Glomerular endothelial cell (primary cell): ENCODE data around the gene COL6A2. TPM values are rescaled to one million over a fixed set of nuclear protein-coding genes. Genes with fewer than 3 reads are reported as not detected.
"Not testable (repeated sequence)": the region's sequence is repeated elsewhere in the genome, so short reads cannot be mapped to it uniquely, and the experiment has no call there.

Source experiments
- DNase-seq: peaks from one replicate; pipeline ENCODE4 v3.0.0-alpha.2; 2011; ENCODE audit warnings: low read depth, low spot score; ENCODE audit errors: extremely low read depth
- total RNA-seq: library from RNA; depleted of rRNA; stranded (reverse); fragments of >200 nt; gene quantifications from 2 replicates; pipeline ENCODE4 v1.2.3, GENCODE V29; 2015

The COL6A2 gene
- total RNA-seq, 1 donor from 2014 or later = 110 TPM

DNA sequence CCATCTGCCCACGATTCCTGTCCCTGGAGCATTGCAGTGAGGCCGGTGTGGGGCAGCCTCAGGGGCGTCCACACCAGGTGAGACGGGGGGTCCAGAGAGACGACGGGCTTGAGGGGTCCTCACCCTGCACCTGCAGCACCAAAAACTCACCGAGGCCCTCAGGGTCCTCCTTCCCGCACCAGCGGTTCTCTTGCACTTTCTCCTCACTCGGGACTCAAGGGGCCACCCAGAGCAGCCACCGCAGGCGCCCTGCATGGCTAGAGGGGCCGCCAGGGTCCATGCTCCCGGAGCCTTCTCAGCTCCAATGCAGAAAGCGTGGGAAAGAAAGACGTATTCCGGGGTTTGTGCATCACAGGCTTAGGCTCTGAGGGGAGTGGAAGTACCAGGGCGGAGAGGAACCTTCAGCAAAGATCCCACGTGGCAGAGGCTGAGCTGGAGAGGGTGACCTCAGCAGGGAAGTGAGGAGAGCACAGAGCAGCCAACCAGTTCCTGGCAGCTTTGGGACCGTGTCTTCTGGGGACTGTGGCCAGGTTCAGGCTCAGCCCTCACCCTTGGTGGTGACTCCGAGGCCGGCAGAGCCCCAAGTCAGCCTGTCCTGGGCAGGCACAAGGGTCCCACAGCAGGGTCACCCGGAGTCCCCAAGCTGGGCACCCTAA lies 19.5 kb upstream of the COL6A2 start:
- DNase-seq = no peak

DNA sequence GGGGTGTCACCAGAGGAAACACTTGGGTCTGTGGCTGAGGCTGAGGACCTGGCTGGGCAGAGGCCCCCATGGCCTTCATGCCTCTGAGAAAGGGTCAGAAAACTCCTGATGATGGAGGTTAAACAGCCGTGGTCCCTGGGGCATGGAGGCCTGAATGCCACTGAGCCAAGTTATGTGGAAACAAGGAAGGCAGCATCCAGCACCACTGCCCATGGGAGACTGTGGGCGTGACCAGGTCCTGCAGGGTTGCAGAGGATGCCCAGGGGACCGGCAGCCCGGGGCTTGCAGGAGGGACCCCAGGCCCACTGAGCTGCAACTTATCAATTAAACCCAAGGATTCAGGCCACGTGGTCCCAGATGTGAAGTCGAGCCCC lies 18.9 kb upstream of the COL6A2 start:
- no peak for DNase-seq

- no peak for DNase-seq
Observed at GRCh38 chr21:46079352-46080170, 18.4 kb upstream of the COL6A2 start.

DNA sequence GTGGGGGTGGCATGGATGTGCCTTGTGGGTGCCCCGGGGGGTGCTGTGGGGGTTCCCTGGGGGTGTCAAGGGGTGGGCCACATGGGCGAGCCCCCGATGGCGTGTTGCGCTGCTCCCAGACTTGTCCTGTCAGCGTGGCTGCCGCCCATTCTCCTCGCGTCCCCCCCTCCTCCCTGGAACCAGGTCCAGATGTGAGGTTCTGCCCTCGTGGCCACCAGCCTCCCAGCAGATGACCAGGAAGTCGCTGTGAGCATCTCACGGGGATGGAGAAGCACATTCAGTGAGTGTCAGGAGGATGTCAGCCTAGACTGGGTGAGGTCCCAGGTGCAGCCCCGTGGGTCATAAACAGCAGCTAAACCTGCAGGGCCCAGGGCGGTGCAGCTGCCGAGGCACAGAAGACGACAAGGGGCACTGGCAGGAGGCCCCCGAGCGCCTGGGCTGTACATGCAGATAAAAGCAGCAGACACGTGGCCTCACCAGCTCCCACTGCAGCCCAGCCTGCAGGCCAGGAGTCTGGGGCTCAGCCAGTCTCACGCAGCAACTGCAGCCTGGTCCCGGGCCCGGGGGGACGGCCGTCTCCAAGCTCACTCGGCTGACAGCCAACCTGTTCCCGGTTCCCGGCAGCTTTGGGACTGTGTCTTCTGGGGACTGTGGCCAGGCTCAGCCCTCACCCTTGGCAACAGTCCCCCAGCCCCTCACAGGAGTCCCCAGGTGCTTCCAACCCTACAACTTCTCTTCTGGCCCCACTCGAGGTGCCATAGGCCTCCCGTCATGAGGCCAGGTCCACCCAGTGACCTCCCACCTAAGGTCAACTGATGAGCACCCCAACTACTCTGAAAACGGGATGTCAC lies 17.5 kb upstream of the COL6A2 start:
- DNase-seq = no peak

GRCh38 chr21:46081022-46081861 lies 16.7 kb upstream of the COL6A2 start:
- DNase-seq = no peak

DNA sequence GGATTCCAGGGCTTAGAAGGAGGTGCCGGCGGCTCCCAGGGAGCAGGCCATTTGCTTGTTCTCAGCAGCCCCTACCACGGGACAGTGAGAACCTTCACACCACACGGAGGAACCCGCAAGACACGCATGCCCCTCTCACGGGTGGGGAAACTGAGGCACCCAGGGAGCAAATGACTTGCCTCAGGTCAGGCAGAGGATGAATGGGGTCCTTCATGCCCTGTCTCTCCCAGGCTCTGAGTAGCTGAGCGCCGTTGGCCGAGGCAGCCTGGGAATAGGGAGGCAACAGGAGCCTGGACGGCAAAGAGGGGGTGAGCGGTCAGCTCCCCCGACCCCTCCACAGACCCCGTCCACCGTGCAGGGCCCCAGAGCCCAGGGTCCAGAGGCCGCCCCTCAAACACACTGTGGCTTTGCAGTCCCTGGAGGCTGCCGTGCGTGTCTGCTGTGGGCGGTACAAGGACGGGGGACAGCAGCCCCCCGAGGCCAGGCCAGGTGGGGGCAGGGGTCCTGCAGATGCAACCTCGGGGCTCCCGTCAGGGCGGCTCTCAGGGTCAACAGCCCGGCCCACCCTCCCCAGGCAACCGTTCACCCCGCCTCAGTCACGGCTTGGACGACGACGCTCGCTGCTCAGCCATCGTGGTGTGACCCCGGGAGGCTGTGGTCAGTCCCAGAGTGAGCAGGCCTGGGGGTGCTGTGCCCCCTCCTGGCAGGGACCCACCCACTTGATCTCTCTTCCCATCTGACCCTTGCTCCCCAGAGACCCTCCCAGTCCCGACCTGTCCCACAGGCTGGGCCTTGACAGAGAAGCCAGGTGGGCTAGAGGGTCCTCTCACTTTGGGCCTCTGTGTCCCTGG lies 15.8 kb upstream of the COL6A2 start:
- no peak for DNase-seq

DNA sequence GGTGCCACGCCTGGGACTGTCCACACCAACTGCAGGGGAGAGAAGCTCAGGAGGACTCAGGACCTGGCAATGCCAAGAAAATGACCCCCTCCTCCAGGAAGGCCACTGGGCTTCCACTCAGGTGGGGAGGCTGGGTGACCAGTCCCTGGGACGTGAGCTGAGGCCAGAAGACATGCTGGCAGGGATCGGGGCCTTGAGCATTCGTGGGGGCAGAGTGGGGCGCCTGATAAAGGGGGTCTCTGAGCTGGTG lies 15.3 kb upstream of the COL6A2 start:
- no peak for DNase-seq

GRCh38 chr21:46082963-46083790 lies 14.7 kb upstream of the COL6A2 start:
- DNase-seq = no peak

- no peak for DNase-seq
Observed at GRCh38 chr21:46083791-46084561, 13.9 kb upstream of the COL6A2 start.

GRCh38 chr21:46084709-46085108 lies 13.2 kb upstream of the COL6A2 start:
- no peak for DNase-seq

- DNase-seq = not testable (repeated sequence)
Observed at GRCh38 chr21:46085259-46085658, 12.7 kb upstream of the COL6A2 start.

DNA sequence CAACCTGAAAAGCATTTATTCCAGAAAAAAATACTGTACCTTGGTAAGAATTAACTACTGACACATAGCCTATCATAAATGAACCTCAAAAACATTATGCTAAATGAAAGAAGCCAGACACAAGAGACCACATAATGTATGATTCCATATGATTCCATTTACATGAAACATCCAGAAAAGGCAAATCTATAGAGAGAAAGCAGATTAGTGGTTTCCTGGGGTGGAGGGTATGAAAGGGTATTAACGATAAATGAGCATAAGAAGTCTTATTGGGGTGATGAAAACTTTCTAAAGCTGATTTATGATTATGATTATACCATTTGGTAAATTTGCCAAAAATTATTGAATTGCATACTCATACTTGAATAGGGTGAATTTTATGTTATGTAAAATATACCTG lies 10.3 kb upstream of the COL6A2 start:
- no peak for DNase-seq

DNA sequence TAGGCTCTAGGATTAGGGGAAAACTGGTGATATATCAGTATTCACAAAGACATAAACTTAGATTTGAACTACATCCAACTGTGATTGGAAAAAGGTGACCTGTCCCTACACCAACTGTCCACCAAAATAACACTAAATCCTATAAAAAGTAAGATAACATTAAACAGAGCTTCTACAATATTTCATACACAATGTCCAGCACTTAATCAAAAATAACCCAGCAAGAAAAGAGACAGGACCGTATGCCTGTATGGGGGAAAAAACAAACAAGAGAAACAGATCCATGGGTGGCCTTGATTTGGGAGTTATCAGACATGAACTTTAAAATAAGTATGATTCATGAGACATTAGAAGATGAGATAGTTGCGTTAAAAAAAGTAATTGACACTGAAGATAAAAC lies 9.7 kb upstream of the COL6A2 start:
- no peak for DNase-seq

DNA sequence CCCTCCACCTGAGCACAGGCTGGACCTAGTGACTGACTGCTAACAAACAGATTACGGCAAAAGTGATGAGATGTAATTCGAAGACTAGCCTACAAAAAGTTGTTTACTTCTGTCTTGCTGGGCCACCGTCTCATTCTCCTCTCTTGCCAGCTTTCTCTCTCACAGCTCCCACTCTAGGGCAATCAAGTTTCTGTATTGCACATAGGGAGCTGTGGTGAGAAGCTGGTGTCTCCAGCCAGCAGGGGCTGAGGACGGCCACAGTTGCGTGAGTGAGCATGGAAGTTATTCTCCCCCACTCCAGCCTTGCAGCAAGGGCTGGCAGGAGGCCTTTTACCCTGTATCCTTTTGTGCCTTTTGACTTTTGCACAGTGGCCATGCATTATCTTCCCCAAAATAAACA lies 8.6 kb upstream of the COL6A2 start:
- no peak for DNase-seq

GRCh38 chr21:46091118-46091517 lies 6.8 kb upstream of the COL6A2 start:
- no peak for DNase-seq

DNA sequence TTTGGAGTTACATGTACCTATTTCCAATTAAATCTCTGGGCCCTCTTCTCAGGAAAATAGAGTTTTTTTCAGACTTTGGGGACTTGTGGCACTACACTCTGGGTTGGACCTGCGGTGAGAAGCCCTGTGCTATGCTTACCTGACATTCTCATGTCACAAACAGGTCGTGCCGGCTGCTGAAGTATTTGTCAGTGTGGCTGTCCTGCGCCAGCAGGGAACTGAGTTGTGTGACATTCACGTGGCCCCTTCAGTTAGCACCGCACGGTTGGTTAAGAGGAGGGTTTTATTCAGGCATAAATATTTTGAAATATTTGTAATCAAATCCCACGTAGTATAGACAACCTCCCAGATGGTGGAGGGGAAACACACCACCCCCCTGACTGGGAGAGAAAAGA lies 6.3 kb upstream of the COL6A2 start:
- no peak for DNase-seq

DNA sequence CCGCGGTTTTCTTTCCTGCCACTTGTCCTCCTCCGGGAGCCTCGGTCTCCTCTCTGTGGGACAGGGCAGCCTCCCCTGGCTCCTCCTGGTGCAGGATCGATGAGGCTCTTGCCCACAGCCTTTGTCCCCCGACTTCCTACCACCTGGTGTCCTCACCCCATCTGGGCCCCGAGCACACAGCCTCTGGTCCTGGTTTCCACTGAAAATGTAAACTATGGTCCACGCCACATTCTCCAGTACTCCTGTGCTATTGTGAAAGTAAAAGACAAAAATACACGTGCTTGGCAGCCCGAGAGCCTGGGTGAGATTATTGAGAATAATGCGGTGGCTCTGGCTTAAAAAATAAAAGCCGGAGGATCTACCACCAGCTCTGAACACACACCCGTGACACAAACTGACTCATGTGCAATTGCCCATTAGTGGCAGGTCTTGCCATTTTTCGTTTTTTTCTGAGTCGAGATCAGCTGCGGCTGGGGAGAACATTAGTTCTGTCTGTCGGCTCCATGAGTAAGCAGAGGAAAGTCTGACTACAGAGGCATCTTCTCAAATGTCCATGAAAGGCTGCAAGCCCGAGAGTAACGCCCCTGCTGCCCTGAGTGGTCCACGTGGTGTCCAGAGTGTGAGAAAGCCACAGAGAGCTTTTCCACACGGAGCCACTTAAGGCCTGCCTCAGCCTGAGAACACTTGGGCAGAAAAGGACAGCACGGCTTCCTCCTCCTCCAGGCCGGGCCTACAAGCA lies 5.7 kb upstream of the COL6A2 start:
- DNase-seq = no peak
